HG03378 (cell line): ENCODE measurements around the gene ANG.
"Not testable (repeated sequence)": the region's sequence is repeated elsewhere in the genome, so short reads cannot be mapped to it uniquely, and the experiment has no call there.

Experiments
- ATAC-seq: cut with Tn5 transposase; IDR thresholded peaks from one replicate; pipeline ENCODE4 v1.9.1; 2021; ENCODE audit warnings: mild to moderate bottlenecking, moderate library complexity; ENCODE audit not compliant: unreplicated experiment

The ANG gene

GRCh38 chr14:20734430-20734806, 45.9 kb downstream of the ANG start:
- no peak for ATAC-seq

GRCh38 chr14:20738292-20738691, 49.7 kb downstream of the ANG start:
- ATAC-seq = not testable (repeated sequence)

- ATAC-seq = no peak
Measured at GRCh38 chr14:20742132-20742531, 53.6 kb downstream of the ANG start.

- ATAC-seq = no peak
Measured at GRCh38 chr14:20743556-20743955, 55.0 kb downstream of the ANG start.
